Inferior parietal cortex (tissue), 1 donor: ENCODE measurements around the gene GOLGA6D.
"Not testable (repeated sequence)": the region's sequence is repeated elsewhere in the genome, so short reads cannot be mapped to it uniquely, and the experiment has no call there.

Experiments used
- DNase-seq: peaks from one replicate; pipeline ENCODE4 v3.0.0-alpha.2; 2016; ENCODE audit errors: extremely low spot score

Gene GOLGA6D

GRCh38 chr15:75333654-75334419 lies 51.2 kb downstream of the GOLGA6D start:
- not testable (repeated sequence) for DNase-seq

GRCh38 chr15:75335313-75335704 lies 52.7 kb downstream of the GOLGA6D start:
- DNase-seq = no peak

- peak; percentile 98 for DNase-seq
These were observed 53.2 kb downstream of the GOLGA6D start, which contains the start of gene COMMD4 for GRCh38 chr15:75335705-75336355. Gene COMMD4 (plus strand): TSS chr15:75336063. CDS start chr15:75336090, 27 bp downstream.

GRCh38 chr15:75338661-75339240 lies 56.1 kb downstream of the GOLGA6D start:
- DNase-seq = no peak

- DNase-seq = no peak
These were observed 57.1 kb downstream of the GOLGA6D start for GRCh38 chr15:75339531-75340240.

- no peak for DNase-seq
These were observed 59.6 kb downstream of the GOLGA6D start for GRCh38 chr15:75342221-75342620.

GRCh38 chr15:75343953-75344352 lies 61.3 kb downstream of the GOLGA6D start:
- not testable (repeated sequence) for DNase-seq
